Right atrium auricular region (tissue), 2 donors: ENCODE measurements around the gene ZNF358. TPM values are rescaled to one million over a fixed set of nuclear protein-coding genes. Genes with fewer than 3 reads are reported as not detected.

Experiments
- DNase-seq: peaks from one replicate; pipeline ENCODE4 v3.0.0-alpha.2; 2019; ENCODE audit warnings: low spot score
- H3K27ac ChIP-seq, 2 donors: fragments of 200-600 bp; sonication (generic); 1 replicate in 1 of 2; 2 replicates in 1 of 2; pipeline ENCODE4 v1.5.1; 2016 to 2019
- H3K27me3 ChIP-seq, 2 donors: fragments of 200-600 bp; sonication (generic); one replicate each; pipeline versions ENCODE4 v1.5.1 to v1.6.0; 2017 to 2019
- H3K36me3 ChIP-seq: fragments of 200-600 bp; sonication (generic); one replicate; pipeline ENCODE4 v1.5.1; 2016
- H3K4me1 ChIP-seq, 2 donors: fragments of 200-600 bp; sonication (generic); one replicate each; pipeline versions ENCODE4 v1.5.1 to v1.6.0; 2017 to 2019
- H3K4me3 ChIP-seq, 2 donors: fragments of 200-600 bp; sonication (generic); 1 replicate in 1 of 2; 2 replicates in 1 of 2; pipeline ENCODE4 v1.5.1; 2017 to 2019; ENCODE audit warnings: mild to moderate bottlenecking in 1 of 2, moderate library complexity in 1 of 2
- H3K9me3 ChIP-seq, 2 donors: fragments of 200-600 bp; sonication (generic); one replicate each; pipeline ENCODE4 v1.5.1; 2019
- CTCF ChIP-seq, 2 donors: fragments of 200-600 bp; sonication (generic); IDR thresholded peaks; one replicate each; pipeline ENCODE4 v1.5.1; 2019; ENCODE audit warnings: antibody characterized with exemption in 2 of 2
- total RNA-seq, 2 donors: library from RNA; depleted of rRNA; stranded (reverse); fragments of >200 nt; gene quantifications; one replicate each; pipeline ENCODE4 v1.1.0, GENCODE V29; 2016

The ZNF358 gene
- total RNA-seq, 2 donors from 2014 or later = 109 to 119 TPM

GRCh38 chr19:7562646-7563393 lies 46.9 kb downstream of the ZNF358 start:
- no peak for DNase-seq
- H3K36me3 ChIP-seq = peaks cover 31% of the 10 kb centered on the region
- no peaks in the 10 kb centered on the region for H3K27me3 ChIP-seq
- no peak overlapping the region for H3K4me3 ChIP-seq
- no peak overlapping the region for H3K27ac ChIP-seq
- H3K4me1 ChIP-seq = no peaks in the 10 kb centered on the region
- no peaks in the 10 kb centered on the region for H3K9me3 ChIP-seq
- TF ChIP-seq CTCF (IDR thresholded peaks at IDR 0.05) = no peak

GRCh38 chr19:7564866-7565265 lies 49.0 kb downstream of the ZNF358 start:
- Histone ChIP-seq H3K4me3 (no peak overlapping the region), H3K9me3 (no peaks in the 10 kb centered on the region)

GRCh38 chr19:7565332-7565731 lies 49.4 kb downstream of the ZNF358 start:
- no peaks in the 10 kb centered on the region for H3K27me3 ChIP-seq
- no peak overlapping the region for H3K4me3 ChIP-seq

More at GRCh38 chr19:7564866-7565265, 49.0 kb downstream of the ZNF358 start:
- no peak for DNase-seq
- Histone ChIP-seq H3K4me1 (no peaks in the 10 kb centered on the region), H3K27ac (no peak overlapping the region), H3K27me3 (no peaks in the 10 kb centered on the region), H3K36me3 (peaks cover 15% of the 10 kb centered on the region)
- TF ChIP-seq CTCF (IDR thresholded peaks at IDR 0.05) = no peak

More at GRCh38 chr19:7565332-7565731, 49.4 kb downstream of the ZNF358 start:
- Histone ChIP-seq H3K36me3 (peaks cover 11% of the 10 kb centered on the region), H3K27ac (no peak overlapping the region), H3K4me1 (no peaks in the 10 kb centered on the region), H3K9me3 (no peaks in the 10 kb centered on the region)
- TF ChIP-seq CTCF (IDR thresholded peaks at IDR 0.05) = no peak
- no peak for DNase-seq

Other genes with a start within 250 kb of the ZNF358 start
- gene INSR, start 221.7 kb upstream of the ZNF358 start, total RNA-seq = 100 to 1,000 TPM in 1 of 2 donors, 10 to 100 TPM in 1; 50.8 to 118 TPM
- 10 to 100 TPM in 1 of 2 donors, 1 to 10 TPM in 1; 8.3 to 14.0 TPM for gene ARHGEF18, start 167.2 kb upstream of the ZNF358 start, total RNA-seq
- gene PEX11G, start 27.1 kb upstream of the ZNF358 start, total RNA-seq = 1 to 10 TPM; 1.0 to 1.1 TPM
- 10 to 100 TPM; 11.2 to 13.0 TPM for gene MCOLN1, start 6.5 kb downstream of the ZNF358 start, total RNA-seq
- gene PNPLA6, start 19.6 kb downstream of the ZNF358 start, total RNA-seq = 10 to 100 TPM; 45.3 to 70.6 TPM
- gene CAMSAP3, start 79.8 kb downstream of the ZNF358 start, total RNA-seq = under 1 TPM; 0.26 to 0.55 TPM
- 10 to 100 TPM; 21.5 to 25.9 TPM for gene XAB2, start 113.4 kb downstream of the ZNF358 start, total RNA-seq
- gene PET100, start 113.7 kb downstream of the ZNF358 start, total RNA-seq = 10 to 100 TPM; 12.0 to 23.1 TPM
- not detected for gene PCP2, start 117.6 kb downstream of the ZNF358 start, total RNA-seq
- 10 to 100 TPM in 1 of 2 donors, 1 to 10 TPM in 1; 6.4 to 14.9 TPM for gene STXBP2, start 121.0 kb downstream of the ZNF358 start, total RNA-seq
- gene RETN, start 152.9 kb downstream of the ZNF358 start, total RNA-seq = not detected
- gene MCEMP1, start 161.0 kb downstream of the ZNF358 start, total RNA-seq = 1 to 10 TPM in 1 of 2 donors, under 1 TPM in 1; 0.70 to 1.5 TPM
- 10 to 100 TPM; 55.0 to 58.3 TPM for gene TRAPPC5, start 164.7 kb downstream of the ZNF358 start, total RNA-seq
- gene FCER2, start 186.0 kb downstream of the ZNF358 start, total RNA-seq = not detected
- under 1 TPM in 1 of 2 donors, not detected in 1; 0.55 TPM for gene CLEC4G, start 216.0 kb downstream of the ZNF358 start, total RNA-seq
- gene CD209, start 231.4 kb downstream of the ZNF358 start, total RNA-seq = 1 to 10 TPM in 1 of 2 donors, under 1 TPM in 1; 0.59 to 4.3 TPM
- gene CLEC4M, start 247.1 kb downstream of the ZNF358 start, total RNA-seq = not detected